HG02623 (cell line): ENCODE results near the gene AGRN.
"Not testable (repeated sequence)": the region's sequence is repeated elsewhere in the genome, so short reads cannot be mapped to it uniquely, and the experiment has no call there.

Experiments used
- ATAC-seq: cut with Tn5 transposase; IDR thresholded peaks from one replicate; pipeline ENCODE4 v1.9.1; 2021; ENCODE audit warnings: moderate library complexity; ENCODE audit not compliant: unreplicated experiment

Gene AGRN

DNA sequence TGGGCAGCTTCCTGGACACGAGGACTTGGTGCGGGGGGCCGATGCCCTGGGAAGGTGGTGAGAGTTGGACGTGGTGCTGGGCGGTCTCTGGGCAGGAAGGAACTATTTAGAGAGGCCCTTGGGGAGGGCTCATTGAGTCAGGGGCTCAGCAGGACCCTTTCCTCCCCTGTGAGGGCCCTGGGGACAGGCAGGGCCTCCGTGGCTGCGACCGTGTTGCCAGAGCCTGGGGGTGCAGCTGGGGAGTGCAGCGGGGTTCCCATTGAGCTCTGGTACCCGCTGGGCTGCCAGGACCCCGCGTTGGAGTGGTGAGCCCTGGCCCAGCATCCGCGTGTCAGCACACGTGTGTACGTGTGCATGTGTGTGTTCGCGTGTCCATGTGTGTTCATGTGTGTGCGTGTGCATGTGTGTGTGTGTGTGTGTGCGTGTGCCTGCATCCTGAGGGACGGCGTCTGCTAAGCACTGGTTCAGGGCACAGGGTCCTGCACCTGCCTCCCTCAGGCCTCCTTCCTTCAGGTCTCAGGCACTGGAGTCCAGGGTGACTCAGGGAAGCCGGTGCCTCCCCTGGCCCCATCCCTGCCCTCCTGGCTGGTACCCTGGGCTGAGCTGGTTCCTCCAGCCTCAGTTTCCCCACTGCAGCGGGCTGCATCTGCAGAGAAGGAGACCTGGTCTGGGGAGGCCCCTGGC, 43.5 kb downstream of the AGRN start:
- ATAC-seq: no peak

DNA sequence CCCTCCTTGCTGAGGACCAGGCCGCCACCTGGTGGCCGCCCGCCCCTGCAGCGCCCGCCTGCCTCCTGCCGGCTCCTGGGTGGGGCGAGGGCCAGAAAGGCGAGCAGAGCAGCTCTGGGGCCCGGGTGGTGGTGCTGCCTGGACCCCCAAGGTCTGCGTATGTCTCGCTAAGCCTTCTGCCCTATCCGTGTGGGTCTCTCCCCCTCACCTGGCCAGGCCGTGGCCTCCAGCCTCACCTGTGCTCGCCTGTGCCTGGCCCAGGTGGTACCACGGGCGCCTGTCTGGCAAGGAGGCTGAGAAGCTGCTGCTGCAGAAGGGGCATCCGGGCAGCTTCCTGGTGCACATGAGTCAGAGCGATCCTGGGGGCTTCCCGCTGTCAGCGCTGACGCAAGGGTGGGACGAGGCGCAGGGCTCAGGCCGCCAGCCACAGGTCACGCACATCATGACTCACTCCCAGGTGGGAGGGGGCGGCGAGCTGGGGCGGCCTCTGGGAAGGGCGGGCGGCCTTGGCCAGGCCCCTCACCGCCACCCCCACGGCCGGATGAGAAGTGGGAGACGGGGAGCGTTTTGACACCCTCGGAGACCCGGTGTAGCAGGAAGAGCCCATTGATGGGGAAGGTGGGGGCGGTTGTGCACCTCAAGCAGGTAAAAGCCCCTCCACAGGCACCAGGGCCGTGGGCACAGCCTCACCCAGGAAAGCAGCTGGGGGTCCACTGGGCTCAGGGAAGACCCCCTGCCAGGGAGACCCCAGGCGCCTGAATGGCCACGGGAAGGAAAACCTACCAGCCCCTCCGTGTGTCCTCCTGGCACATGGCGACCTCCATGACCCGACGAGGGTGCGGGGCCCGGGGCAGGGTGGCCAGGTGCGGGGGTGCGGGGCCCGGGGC, 44.3 kb downstream of the AGRN start:
- peak; percentile 37 for ATAC-seq

DNA sequence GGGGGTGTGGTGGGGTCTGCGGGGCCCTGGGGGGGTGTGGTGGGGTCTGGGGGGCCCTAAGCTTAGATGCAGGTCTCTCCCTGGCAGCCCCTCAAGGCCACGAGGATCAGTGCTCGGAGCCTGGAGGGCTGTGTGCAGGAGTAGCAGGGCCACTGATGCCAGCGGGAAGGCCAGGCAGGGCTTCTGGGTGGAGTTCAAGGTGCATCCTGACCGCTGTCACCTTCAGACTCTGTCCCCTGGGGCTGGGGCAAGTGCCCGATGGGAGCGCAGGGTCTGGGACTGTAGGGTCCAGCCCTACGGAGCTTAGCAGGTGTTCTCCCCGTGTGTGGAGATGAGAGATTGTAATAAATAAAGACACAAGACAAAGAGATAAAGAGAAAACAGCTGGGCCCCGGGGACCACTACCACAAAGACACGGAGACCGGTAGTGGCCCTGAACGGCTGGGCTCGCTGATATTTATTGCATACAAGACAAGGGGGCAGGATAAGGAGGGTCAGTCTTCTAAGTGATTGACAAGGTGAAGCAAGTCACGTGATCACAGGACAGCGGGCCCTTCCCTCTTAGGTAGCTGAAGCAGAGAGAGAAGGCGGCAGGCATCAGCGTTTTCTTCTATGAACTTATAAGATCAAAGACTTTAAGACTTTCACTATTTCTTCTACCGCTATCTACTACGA, 45.5 kb downstream of the AGRN start:
- no peak for ATAC-seq

DNA sequence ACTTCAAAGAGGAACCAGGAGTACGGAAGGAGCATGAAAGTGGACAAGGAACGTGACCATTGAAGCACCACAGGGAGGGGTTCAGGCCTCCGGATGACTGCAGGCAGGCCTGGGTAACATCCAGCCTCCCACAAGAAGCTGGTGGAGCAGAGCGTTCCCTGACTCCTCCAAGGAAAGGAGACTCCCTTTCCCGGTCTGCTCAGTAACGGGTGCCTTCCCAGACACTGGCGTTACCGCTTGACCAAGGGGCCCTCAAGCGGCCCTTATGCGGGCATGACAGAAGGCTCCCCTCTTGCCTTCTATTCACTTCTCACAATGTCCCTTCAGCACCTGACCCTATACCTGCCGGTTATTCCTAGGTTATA, 46.0 kb downstream of the AGRN start:
- not testable (repeated sequence) for ATAC-seq

DNA sequence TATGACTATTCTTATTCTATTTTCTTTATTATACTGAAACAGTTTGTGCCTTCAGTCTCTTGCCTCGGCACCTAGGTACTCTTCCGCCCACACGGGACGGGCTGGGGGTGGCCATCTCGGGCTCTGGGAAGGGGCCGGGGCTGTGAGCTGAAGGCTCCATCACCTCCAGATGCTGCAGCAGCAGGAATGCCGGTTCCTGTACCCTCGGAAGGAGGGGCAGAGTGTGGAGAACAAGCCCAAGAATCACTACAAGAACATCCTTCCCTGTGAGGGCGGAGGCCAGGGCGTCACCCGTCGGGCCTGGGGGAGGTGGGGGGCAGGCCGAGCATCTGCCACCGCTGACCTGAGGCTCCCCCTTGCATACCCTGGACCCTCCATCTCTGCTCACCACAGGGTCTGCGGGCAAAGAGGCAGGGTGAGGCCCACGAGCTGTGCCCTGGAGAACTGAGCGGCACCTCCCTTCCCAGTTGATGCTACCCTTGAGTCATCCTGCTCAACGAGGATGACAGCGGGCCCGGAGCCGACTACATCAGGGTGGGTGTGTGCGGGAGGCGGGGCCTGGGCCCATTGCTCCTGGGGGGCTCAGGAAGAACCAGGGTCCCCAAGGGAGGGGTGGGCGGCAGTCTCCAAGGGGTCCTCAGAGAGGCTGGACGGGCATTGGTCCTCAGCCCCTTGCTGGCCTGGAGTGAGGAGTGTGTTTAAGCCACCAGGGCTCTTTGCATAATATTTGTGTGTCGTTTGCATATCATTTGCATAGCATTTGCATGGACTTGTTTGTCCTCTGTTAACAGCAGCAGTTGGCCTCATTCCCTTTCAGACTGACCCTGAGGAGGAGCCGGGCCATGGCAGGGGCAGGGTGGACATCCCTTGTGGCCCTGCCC, 46.7 kb downstream of the AGRN start:
- no peak for ATAC-seq

DNA sequence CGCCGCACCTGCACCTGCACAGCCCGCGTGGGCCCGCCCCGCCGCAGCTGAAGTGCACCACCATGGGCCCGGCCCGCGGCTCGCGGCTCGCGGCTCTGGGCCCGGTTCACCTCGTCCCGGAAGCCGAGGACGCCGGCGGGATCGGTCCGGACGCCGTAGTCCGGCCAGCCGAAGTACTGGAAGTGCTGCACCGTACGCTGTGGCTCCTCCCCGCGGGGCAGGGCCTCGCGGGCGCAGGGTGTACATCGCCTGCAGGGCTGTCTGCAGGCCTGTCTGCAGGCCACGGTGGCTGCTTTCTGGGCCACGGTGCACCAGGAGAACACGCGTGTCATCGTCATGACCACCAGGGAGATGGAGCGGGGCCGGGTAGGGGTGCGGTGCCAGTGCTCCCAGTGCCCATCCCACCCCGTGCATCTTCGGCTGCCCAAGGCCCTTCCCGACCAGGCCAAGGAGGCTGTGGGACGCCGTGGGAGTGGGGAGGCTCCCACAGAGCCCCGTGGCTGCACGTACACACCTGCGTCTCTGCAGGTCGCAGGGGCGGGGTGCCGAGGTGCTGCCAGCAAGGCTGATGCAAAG, 47.5 kb downstream of the AGRN start:
- no peak for ATAC-seq

DNA sequence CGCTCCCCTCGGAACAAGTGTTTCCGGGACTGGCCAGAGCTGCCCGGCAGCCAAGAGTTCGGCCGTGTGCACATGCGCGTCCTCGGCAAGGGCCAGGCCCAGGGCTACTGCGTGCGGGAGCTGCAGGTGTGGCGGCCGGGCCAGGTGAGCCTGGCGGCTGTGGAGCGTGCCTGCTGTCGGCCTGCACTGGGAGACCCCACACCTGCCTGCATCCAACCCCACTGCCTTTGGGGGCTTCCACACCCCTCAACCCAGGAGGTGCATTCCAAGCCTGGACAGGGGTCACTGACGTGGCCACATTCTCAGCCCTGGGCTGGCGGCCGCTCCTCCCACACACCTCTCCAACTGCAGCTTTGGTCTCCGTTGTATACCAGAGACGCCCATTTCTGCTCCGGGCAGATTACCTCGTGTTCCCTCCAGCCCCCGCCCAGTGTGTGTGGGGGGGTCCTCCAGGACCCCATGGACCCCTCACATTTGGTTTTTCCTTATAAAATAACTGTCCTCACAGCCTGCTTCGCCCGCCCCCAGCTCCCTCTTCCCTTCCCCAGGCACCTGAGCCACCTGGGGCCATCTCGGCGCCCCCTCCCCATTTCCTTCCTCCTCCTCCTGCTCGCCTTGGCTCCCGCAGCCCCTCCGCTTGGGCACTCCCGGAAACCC, 48.1 kb downstream of the AGRN start:
- ATAC-seq: no peak

DNA sequence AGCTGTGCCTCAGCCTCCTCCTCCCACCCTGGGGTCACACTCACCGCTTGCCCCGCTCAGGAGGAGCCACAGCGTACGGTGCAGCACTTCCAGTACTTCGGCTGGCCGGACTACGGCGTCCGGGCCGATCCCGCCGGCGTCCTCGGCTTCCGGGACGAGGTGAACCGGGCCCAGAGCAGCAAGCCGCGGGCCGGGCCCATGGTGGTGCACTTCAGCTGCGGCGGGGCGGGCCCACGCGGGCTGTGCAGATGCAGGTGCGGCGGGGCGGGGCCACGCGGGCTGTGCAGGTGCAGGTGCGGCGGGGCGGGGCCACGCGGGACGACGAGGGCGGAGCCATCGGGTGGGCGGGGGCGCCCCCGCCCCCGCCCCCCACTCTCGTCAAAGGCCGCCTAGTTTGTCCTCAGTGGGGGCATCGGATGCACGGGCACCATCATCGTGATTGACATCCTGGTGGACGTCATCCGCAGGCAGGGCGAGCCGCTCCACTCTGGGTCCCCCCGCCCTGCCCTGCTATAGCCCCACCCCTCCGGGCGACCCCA, 48.7 kb downstream of the AGRN start:
- peak; percentile 8 for ATAC-seq

DNA sequence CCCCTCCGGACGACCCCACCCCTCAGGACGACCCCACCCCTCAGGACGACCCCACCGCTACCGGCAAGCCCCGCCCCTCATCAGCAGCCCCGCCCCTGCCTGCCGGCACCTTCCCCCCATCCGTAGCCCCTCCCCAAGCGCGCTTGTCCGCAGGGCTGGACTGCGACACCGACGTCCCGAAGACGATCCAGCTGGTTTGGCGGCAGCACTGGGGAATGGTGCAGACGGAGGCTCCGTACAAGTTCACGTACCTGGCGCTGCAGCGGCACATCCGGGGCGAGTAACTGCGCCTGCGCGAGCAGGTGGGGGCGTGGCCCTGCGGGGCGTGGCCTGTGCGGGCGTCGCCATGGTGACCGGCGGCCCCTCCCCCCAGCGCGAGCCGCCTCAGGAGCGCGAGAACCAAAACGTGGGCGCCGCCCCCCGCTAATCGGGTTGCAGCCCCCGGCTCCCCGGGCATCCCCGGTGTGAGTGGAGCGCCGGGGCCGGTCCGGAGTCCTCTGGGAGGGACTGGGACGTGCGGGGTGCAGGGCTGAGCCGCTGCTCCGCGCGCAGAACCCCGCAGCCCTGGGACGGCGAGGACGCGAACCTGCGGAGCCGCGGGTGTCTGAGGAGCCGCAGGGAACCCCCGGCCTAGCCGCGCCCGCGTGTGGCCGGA, 49.3 kb downstream of the AGRN start:
- peak; percentile 43 for ATAC-seq

DNA sequence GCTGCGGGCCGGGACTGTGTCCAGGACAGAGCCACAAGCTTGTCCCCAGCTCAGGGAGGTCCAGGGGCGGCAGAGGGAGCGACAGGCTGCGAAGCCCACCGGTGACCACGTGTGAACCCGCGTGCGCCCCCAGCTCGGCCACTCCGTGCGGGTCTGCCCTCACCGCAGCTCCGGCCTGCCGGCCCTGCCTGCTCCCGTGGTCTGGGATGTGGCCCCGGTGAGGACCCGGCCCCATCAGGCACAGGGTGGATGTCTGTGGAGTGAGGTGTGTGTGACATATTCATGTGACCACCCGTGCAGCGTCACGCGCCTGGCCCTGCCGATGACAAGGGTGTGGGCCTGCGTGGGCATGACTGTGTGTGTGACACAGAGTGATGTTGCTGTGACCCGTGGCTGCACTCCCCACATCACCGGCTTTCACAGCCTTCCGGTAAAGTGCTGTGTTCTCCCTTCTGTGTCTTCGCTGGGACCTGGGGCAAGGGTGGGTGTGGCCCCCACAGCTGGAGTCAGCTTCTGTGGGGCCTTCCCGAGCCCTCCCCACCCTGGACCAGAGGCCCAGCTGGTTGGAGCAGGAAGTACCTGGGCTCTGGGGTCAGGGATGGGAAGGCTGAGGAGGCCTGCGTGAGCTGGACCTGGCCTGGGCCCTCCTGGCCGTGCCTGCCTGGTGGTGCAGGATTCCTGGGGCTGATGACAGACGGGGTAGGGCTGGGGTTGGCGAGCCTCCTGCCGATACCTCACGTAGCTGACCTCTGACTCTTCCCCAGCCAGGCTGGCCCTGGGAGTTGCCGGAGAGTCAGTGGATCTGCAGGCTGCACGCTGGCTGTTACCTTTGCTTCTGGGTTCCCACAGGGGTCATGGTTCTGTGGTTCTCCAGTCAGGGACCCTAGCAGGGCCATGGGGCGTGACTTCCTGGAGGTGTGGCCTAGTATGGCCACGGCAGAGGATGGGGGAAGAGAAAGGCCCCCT, 50.1 kb downstream of the AGRN start:
- ATAC-seq: no peak

DNA sequence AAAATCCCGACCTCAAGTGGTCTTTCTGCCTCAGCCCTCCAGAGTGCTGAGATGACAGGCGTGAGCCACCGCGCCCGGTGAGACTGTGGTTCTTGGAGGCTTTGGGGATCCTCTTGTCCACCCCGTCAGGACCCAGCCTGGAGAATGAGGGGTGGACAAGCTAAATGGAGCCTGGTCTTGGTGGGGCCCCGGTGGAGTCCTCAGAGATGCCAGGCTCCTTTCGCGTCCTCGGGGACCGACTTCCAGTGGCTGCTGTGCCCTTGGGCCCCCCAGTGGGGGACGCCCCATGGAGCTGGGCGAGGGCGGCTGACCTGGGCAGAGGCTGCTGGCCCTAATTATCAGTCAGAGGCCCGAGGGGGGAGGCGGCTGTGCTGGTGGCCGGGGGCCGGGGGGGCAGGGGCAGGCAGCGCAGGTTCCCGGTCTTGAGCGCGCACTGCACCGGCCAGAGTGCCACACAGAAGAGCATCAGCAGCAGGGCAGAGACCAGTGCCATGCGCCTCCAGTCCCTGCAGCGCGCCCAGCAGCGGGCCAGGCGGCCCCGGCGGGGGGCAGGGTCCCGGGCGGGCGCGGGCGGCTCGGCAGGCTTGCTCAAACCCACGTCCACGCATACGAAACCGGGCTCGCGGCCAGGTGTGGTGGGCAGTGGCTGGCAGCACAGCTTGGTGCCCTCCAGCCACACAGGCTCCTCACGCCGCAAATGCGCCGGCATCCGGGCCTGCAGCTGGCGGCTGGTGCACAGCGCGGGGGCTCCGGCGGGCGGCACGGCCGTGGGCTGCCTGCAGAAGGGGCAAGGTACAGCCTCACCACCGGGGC, 51.8 kb downstream of the AGRN start:
- ATAC-seq: no peak

DNA sequence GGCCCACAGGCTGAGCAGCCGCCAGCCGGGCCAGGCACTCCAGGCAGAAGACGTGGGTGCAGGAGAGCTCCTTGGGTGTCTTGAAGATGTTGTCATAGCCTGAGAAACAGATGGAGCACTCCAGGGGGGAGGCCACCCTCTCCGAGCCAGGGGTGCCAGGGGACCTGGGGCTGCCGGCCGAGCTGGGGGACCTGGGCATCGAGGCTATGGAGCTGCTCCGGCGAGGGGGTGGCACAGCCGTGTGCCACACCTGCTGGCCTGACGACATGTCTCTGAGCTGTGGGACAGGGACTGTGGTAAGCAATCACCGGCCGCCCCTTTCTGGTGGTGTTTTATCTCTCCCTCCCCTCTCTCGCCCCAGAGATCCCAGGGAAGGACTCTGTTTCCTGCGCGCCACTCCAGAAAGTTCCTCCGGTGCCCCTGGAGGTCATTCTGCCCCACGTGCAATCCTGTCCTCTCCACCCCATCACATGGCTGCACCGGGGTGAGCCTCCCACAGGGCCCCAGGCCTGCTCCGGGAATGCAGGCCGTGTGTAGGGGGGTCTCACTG, 52.5 kb downstream of the AGRN start:
- ATAC-seq: no peak

DNA sequence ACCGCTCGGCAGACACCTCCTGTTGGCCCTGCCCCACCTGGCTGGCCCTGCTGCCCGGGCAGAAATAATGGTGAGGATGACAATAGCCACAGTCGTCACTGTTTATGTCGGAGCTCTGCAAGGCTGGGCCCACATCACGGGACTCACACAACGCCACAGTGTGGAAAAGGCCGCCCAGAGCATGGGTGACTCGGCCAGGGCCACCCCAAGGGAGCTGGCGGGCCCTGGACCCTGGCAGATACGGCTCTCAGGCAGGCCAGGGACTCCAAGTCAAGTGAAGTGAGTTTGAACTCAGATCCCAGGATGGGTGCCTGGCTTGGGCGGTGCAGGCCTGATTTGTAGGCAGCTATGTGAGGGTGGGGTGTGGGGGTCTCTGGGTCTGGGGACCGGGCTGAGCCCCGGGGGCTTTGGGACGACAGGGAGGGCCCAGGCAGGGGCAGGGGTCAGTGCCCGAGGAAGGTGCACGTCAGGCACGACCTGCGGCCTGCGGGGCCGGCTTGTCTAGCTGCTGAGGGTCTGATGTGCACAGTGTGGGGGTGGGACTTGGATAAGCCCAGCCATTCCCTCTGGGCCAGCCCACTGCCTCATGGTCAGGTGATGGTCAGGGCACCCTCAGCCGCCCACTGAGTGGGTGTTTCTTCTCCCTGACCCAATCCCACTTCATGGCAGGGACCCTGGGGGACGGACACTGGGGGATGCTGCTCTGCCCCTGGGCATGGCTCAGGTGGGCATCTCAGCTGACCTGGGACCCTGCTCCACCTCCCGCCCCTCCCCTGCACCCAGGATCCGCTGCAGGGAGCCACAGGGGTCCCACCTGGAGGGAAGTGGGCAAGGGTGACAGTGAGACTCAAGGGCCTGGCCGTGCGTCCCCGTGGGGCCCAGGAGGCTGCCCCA, 53.2 kb downstream of the AGRN start:
- ATAC-seq: no peak

DNA sequence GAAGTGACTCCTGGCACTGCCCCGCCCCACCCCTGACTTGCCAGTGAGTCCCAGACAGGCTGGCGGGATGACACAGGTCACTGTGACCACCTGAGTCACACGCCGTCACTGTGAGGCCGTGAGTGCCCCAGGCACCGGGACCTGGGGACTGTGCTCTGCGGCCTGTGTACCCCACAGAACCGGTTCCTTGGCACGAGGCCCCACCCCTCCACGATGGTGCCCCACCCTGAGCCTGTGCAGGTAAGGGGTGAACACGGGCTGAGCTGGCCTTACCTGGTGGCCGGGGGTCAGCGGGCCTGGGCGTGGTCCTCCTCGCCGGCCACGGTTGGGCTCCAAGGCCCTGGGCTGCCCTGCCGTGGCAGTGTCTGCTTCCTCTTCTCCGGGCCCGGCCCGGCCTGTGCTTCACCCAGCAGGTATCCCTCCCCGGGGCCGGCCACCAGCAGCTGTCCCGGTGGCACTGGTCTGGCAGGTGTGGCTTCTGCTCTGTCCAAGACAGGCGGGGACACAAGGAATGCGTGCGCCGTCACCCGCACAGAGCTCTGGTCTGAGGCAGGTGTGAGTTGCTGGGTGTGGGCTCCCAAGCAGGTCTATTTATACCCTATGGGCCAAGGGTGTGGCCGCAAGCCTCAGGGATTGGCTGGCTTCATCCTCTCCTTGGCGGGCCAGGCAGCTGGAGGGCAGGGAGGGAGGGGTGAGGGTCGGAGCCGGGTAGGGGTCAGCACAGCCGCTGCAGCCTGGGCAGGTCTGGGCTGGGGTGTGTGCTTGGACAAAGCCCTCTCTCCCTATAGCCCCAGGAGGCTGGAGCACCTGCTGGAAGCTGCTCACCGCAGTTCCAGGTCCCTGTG, 54.0 kb downstream of the AGRN start, which contains the start of gene RNF223:
Gene RNF223 (minus strand): TSS at position 564 of the 845 bp plus-strand sequence. CDS start 1,740 bp downstream, outside the sequence.
- no peak for ATAC-seq

DNA sequence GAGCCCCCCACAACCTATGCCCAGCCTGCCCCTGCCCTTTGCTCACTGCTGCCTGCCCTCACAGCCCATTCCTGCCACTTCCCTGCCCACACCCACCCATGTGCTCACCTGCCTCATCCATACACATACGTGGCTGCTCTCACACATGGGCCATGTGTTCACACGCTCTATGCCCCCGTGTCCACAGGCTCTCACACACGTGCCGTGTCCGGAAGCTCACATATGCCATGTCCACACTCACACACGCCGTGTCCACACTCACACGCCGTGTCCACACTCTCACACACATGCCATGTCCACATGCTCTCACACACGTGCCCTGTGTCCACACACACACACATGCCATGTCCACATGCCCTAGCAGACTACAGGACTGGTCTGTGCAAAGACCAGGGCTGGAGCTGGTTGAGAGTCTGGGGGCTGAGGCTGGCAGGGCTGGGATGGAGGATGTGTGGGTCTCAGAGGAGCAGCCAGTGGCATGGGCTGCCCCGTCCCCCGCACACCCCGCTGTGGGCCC, 54.8 kb downstream of the AGRN start:
- no peak for ATAC-seq
